ENCODE measurements around the gene CNTROB.

The CNTROB gene

GRCh38 chr17:7888184-7888920 is 43.7 kb upstream of the CNTROB start, which contains the start of gene CHD3:
Gene CHD3, plus strand, starts transcription at chr17:7888789. Its CDS starts 212 bp downstream, at chr17:7889001.
- peak within 1 kb of the TSS; percentile 85 for H3K4me3 ChIP-seq (ENCODE audit: low read depth, low read length)
- peaks cover 6% of the 10 kb centered on the region for H3K4me1 ChIP-seq (ENCODE audit: control insufficient read depth, insufficient read depth, low read length)
- H3K27me3 ChIP-seq (ENCODE audit: control insufficient read depth, insufficient read depth, low read length), result no peaks in the 10 kb centered on the region
- peaks cover 4% of the 10 kb centered on the region for H3K36me3 ChIP-seq (ENCODE audit: control insufficient read depth, insufficient read depth, low read length)
- no peaks in the 10 kb centered on the region for H3K9me3 ChIP-seq (ENCODE audit: control insufficient read depth, insufficient read depth, low read length)
- peak within 1 kb of the TSS; percentile 70 for H3K9ac ChIP-seq (ENCODE audit: low read depth, low read length)

GRCh38 chr17:7889166-7889955 is 42.6 kb upstream of the CNTROB start:
- no peak overlapping the region for H3K9ac ChIP-seq (ENCODE audit: low read depth, low read length)
- no peaks in the 10 kb centered on the region for H3K27me3 ChIP-seq (ENCODE audit: control insufficient read depth, insufficient read depth, low read length)
- no peak overlapping the region for H3K4me3 ChIP-seq (ENCODE audit: low read depth, low read length)
- peaks cover 4% of the 10 kb centered on the region for H3K36me3 ChIP-seq (ENCODE audit: control insufficient read depth, insufficient read depth, low read length)
- H3K4me1 ChIP-seq (ENCODE audit: control insufficient read depth, insufficient read depth, low read length), result peaks cover 6% of the 10 kb centered on the region
- no peaks in the 10 kb centered on the region for H3K9me3 ChIP-seq (ENCODE audit: control insufficient read depth, insufficient read depth, low read length)

GRCh38 chr17:7893187-7893880 is 38.7 kb upstream of the CNTROB start:
- no peaks in the 10 kb centered on the region for H3K9me3 ChIP-seq (ENCODE audit: control insufficient read depth, insufficient read depth, low read length)
- no peak overlapping the region for H3K4me3 ChIP-seq (ENCODE audit: low read depth, low read length)
- H3K27me3 ChIP-seq (ENCODE audit: control insufficient read depth, insufficient read depth, low read length), result no peaks in the 10 kb centered on the region
- H3K9ac ChIP-seq (ENCODE audit: low read depth, low read length), result no peak overlapping the region
- H3K4me1 ChIP-seq (ENCODE audit: control insufficient read depth, insufficient read depth, low read length), result peaks cover 2% of the 10 kb centered on the region
- peaks cover 7% of the 10 kb centered on the region for H3K36me3 ChIP-seq (ENCODE audit: control insufficient read depth, insufficient read depth, low read length)

GRCh38 chr17:7894226-7894625 is 37.8 kb upstream of the CNTROB start:
- no peak overlapping the region for H3K4me3 ChIP-seq (ENCODE audit: low read depth, low read length)
- H3K9me3 ChIP-seq (ENCODE audit: control insufficient read depth, insufficient read depth, low read length), result no peaks in the 10 kb centered on the region
- no peaks in the 10 kb centered on the region for H3K4me1 ChIP-seq (ENCODE audit: control insufficient read depth, insufficient read depth, low read length)
- H3K9ac ChIP-seq (ENCODE audit: low read depth, low read length), result no peak overlapping the region
- H3K27me3 ChIP-seq (ENCODE audit: control insufficient read depth, insufficient read depth, low read length), result no peaks in the 10 kb centered on the region
- peaks cover 8% of the 10 kb centered on the region for H3K36me3 ChIP-seq (ENCODE audit: control insufficient read depth, insufficient read depth, low read length)

- Histone ChIP-seq H3K4me1 (ENCODE audit: control insufficient read depth, insufficient read depth, low read length) (no peaks in the 10 kb centered on the region), H3K9ac (ENCODE audit: low read depth, low read length) (no peak overlapping the region), H3K27me3 (ENCODE audit: control insufficient read depth, insufficient read depth, low read length) (no peaks in the 10 kb centered on the region), H3K9me3 (ENCODE audit: control insufficient read depth, insufficient read depth, low read length) (no peaks in the 10 kb centered on the region), H3K36me3 (ENCODE audit: control insufficient read depth, insufficient read depth, low read length) (peaks cover 15% of the 10 kb centered on the region), H3K4me3 (ENCODE audit: low read depth, low read length) (no peak overlapping the region)
Measured at GRCh38 chr17:7894866-7895265, 37.1 kb upstream of the CNTROB start.

GRCh38 chr17:7897090-7897489 is 34.9 kb upstream of the CNTROB start:
- Histone ChIP-seq H3K27me3 (ENCODE audit: control insufficient read depth, insufficient read depth, low read length) (no peaks in the 10 kb centered on the region), H3K4me3 (ENCODE audit: low read depth, low read length) (no peak overlapping the region), H3K36me3 (ENCODE audit: control insufficient read depth, insufficient read depth, low read length) (peaks cover 13% of the 10 kb centered on the region), H3K4me1 (ENCODE audit: control insufficient read depth, insufficient read depth, low read length) (no peaks in the 10 kb centered on the region), H3K9me3 (ENCODE audit: control insufficient read depth, insufficient read depth, low read length) (no peaks in the 10 kb centered on the region), H3K9ac (ENCODE audit: low read depth, low read length) (no peak overlapping the region)

- Histone ChIP-seq H3K9ac (ENCODE audit: low read depth, low read length) (no peak overlapping the region), H3K4me3 (ENCODE audit: low read depth, low read length) (no peak overlapping the region), H3K4me1 (ENCODE audit: control insufficient read depth, insufficient read depth, low read length) (no peaks in the 10 kb centered on the region), H3K36me3 (ENCODE audit: control insufficient read depth, insufficient read depth, low read length) (peaks cover 14% of the 10 kb centered on the region), H3K9me3 (ENCODE audit: control insufficient read depth, insufficient read depth, low read length) (no peaks in the 10 kb centered on the region), H3K27me3 (ENCODE audit: control insufficient read depth, insufficient read depth, low read length) (no peaks in the 10 kb centered on the region)
Measured at GRCh38 chr17:7897773-7898172, 34.2 kb upstream of the CNTROB start.

- Histone ChIP-seq H3K27me3 (ENCODE audit: control insufficient read depth, insufficient read depth, low read length) (no peaks in the 10 kb centered on the region), H3K9me3 (ENCODE audit: control insufficient read depth, insufficient read depth, low read length) (no peaks in the 10 kb centered on the region), H3K9ac (ENCODE audit: low read depth, low read length) (no peak overlapping the region), H3K4me3 (ENCODE audit: low read depth, low read length) (no peak overlapping the region), H3K4me1 (ENCODE audit: control insufficient read depth, insufficient read depth, low read length) (no peaks in the 10 kb centered on the region), H3K36me3 (ENCODE audit: control insufficient read depth, insufficient read depth, low read length) (peaks cover 31% of the 10 kb centered on the region)
Measured at GRCh38 chr17:7903154-7904103, 28.6 kb upstream of the CNTROB start.

- H3K36me3 ChIP-seq (ENCODE audit: control insufficient read depth, insufficient read depth, low read length), result peaks cover 13% of the 10 kb centered on the region
- no peak overlapping the region for H3K4me3 ChIP-seq (ENCODE audit: low read depth, low read length)
- H3K4me1 ChIP-seq (ENCODE audit: control insufficient read depth, insufficient read depth, low read length), result no peaks in the 10 kb centered on the region
- no peaks in the 10 kb centered on the region for H3K27me3 ChIP-seq (ENCODE audit: control insufficient read depth, insufficient read depth, low read length)
- no peaks in the 10 kb centered on the region for H3K9me3 ChIP-seq (ENCODE audit: control insufficient read depth, insufficient read depth, low read length)
- no peak overlapping the region for H3K9ac ChIP-seq (ENCODE audit: low read depth, low read length)
Measured at GRCh38 chr17:7909089-7909488, 22.9 kb upstream of the CNTROB start.

- H3K9me3 ChIP-seq (ENCODE audit: control insufficient read depth, insufficient read depth, low read length), result no peaks in the 10 kb centered on the region
- no peaks in the 10 kb centered on the region for H3K4me1 ChIP-seq (ENCODE audit: control insufficient read depth, insufficient read depth, low read length)
- H3K9ac ChIP-seq (ENCODE audit: low read depth, low read length), result no peak overlapping the region
- peaks cover 10% of the 10 kb centered on the region for H3K27me3 ChIP-seq (ENCODE audit: control insufficient read depth, insufficient read depth, low read length)
- H3K4me3 ChIP-seq (ENCODE audit: low read depth, low read length), result no peak overlapping the region
- peaks cover 10% of the 10 kb centered on the region for H3K36me3 ChIP-seq (ENCODE audit: control insufficient read depth, insufficient read depth, low read length)
Measured at GRCh38 chr17:7910281-7910680, 21.7 kb upstream of the CNTROB start.

- peaks cover 6% of the 10 kb centered on the region for H3K36me3 ChIP-seq (ENCODE audit: control insufficient read depth, insufficient read depth, low read length)
- no peak overlapping the region for H3K4me3 ChIP-seq (ENCODE audit: low read depth, low read length)
- H3K4me1 ChIP-seq (ENCODE audit: control insufficient read depth, insufficient read depth, low read length), result no peaks in the 10 kb centered on the region
- peaks cover 11% of the 10 kb centered on the region for H3K27me3 ChIP-seq (ENCODE audit: control insufficient read depth, insufficient read depth, low read length)
- no peak overlapping the region for H3K9ac ChIP-seq (ENCODE audit: low read depth, low read length)
- no peaks in the 10 kb centered on the region for H3K9me3 ChIP-seq (ENCODE audit: control insufficient read depth, insufficient read depth, low read length)
Measured at GRCh38 chr17:7910711-7911110, 21.3 kb upstream of the CNTROB start.

Measured in iPS-15b (cell line).